Mucosa of rectum (tissue), 2 donors: ENCODE results near the gene VSIR.

Source experiments
- H3K27ac ChIP-seq, 2 donors: one replicate each; pipeline ENCODE4 v1.7.0; 2013; ENCODE audit warnings: inconsistent platforms in 2 of 2, low read depth in 2 of 2, low read length in 2 of 2
- H3K27me3 ChIP-seq, 2 donors: one replicate each; pipeline ENCODE4 v1.7.0; 2013; ENCODE audit warnings: low read length in 2 of 2; ENCODE audit not compliant: control insufficient read depth in 2 of 2, insufficient read depth in 2 of 2
- H3K36me3 ChIP-seq, 2 donors: one replicate each; pipeline ENCODE4 v1.7.0; 2013; ENCODE audit warnings: low read length in 2 of 2; ENCODE audit not compliant: control insufficient read depth in 2 of 2, insufficient read depth in 2 of 2
- H3K4me1 ChIP-seq, 2 donors: one replicate each; pipeline ENCODE4 v1.7.0; 2013; ENCODE audit warnings: low read length in 2 of 2, mild to moderate bottlenecking in 1 of 2; ENCODE audit not compliant: control insufficient read depth in 2 of 2, insufficient read depth in 2 of 2
- H3K4me3 ChIP-seq, 2 donors: one replicate each; pipeline ENCODE4 v1.7.0; 2013; ENCODE audit warnings: low read length in 2 of 2
- H3K9ac ChIP-seq, 2 donors: one replicate each; pipeline ENCODE4 v1.7.0; 2013; ENCODE audit warnings: low read length in 2 of 2, low read depth in 1 of 2, mild to moderate bottlenecking in 1 of 2
- H3K9me3 ChIP-seq, 2 donors: one replicate each; pipeline ENCODE4 v1.7.0; 2013; ENCODE audit warnings: low read length in 2 of 2; ENCODE audit not compliant: control insufficient read depth in 2 of 2
- donor health status: healthy.
- donor health status: Normal muscosa, but diverticular disease.

The VSIR gene

GRCh38 chr10:71697938-71698709 lies 75.2 kb downstream of the VSIR start:
- Histone ChIP-seq H3K27ac (no peak overlapping the region), H3K27me3 (no peaks in the 10 kb centered on the region), H3K36me3 (no peaks in the 10 kb centered on the region), H3K9ac (no peak overlapping the region), H3K9me3 (no peaks in the 10 kb centered on the region), H3K4me3 (no peak overlapping the region), H3K4me1 (peaks cover 13 to 14% of the 10 kb centered on the region in 2 donors)
